HL-60/S4 (cell line): ENCODE data around the gene ADGRB2.

ENCODE experiments used
- in situ Hi-C: fragments of 300-500 bp; cut with MboI; formaldehyde crosslinking; loops from 2 replicates; pipeline ENCODE4 v1.14.3; 2022; ENCODE audit warnings: low sequenced_read_pairs

ADGRB2 gene

GRCh38 chr1:31704271-31705079 is 59.7 kb downstream of the ADGRB2 start:
- in situ Hi-C loops: no loop called here

- in situ Hi-C loops: no loop called here
Observed at GRCh38 chr1:31703431-31704270, 60.5 kb downstream of the ADGRB2 start, which contains the start of gene COL16A1. TSS of gene COL16A1 (minus strand) at chr1:31704017. CDS start at chr1:31702193, 1,824 bp downstream.

GRCh38 chr1:31702836-31703404 is 61.2 kb downstream of the ADGRB2 start:
- in situ Hi-C loops: no loop called here

- in situ Hi-C loops: no loop called here
Observed at GRCh38 chr1:31701091-31701736, 62.9 kb downstream of the ADGRB2 start.

GRCh38 chr1:31700468-31701090 is 63.6 kb downstream of the ADGRB2 start:
- in situ Hi-C loops: no loop called here

- in situ Hi-C loops: no loop called here
Observed at GRCh38 chr1:31699341-31699891, 64.7 kb downstream of the ADGRB2 start.

GRCh38 chr1:31697369-31697984 is 66.7 kb downstream of the ADGRB2 start:
- in situ Hi-C loops: no loop called here

- in situ Hi-C loops: no loop called here
Observed at GRCh38 chr1:31696242-31696641, 67.9 kb downstream of the ADGRB2 start.

GRCh38 chr1:31695327-31695726 is 68.8 kb downstream of the ADGRB2 start:
- in situ Hi-C loops: no loop called here

GRCh38 chr1:31694964-31695313 is 69.2 kb downstream of the ADGRB2 start:
- in situ Hi-C loops: no loop called here

- in situ Hi-C loops: no loop called here
Observed at GRCh38 chr1:31694069-31694963, 69.8 kb downstream of the ADGRB2 start.

- in situ Hi-C loops: no loop called here
Observed at GRCh38 chr1:31693231-31693630, 70.9 kb downstream of the ADGRB2 start.

- in situ Hi-C loops: no loop called here
Observed at GRCh38 chr1:31691951-31692350, 72.2 kb downstream of the ADGRB2 start.

GRCh38 chr1:31691446-31691845 is 72.7 kb downstream of the ADGRB2 start:
- in situ Hi-C loops: no loop called here

- in situ Hi-C loops: no loop called here
Observed at GRCh38 chr1:31690921-31691320, 73.2 kb downstream of the ADGRB2 start.

GRCh38 chr1:31689854-31690253 is 74.3 kb downstream of the ADGRB2 start:
- in situ Hi-C loops: no loop called here

- in situ Hi-C loops: no loop called here
Observed at GRCh38 chr1:31689379-31689778, 74.8 kb downstream of the ADGRB2 start.

- in situ Hi-C loops: no loop called here
Observed at GRCh38 chr1:31688233-31688918, 75.8 kb downstream of the ADGRB2 start.
